ENCODE data around the gene SLC4A11.

DNA sequence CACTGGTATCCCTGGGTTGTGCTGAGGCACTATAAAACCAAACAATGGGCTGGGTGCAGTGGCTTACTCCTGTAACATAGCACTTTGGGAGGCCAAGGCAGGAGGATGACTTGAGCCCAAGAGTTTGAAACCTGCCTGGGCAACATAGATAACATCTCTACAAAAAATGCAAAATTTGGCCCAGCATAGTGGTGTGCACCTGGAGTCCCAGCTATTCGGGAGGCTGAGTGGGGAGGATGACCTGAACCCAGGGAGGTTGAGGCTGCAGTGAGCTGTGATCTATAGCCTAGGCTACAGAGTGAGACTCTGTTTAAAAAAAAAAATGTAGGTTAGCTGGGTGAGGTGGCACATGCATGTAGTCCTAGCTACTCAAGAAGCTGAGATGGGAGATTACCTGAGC is 7.7 kb upstream of the SLC4A11 start:
- TF ChIP-seq POLR2A (IDR thresholded peaks at IDR 0.05; ENCODE audit: low read depth, low read length), result no peak
- TF ChIP-seq POLR2AphosphoS5 (IDR thresholded peaks at IDR 0.05; ENCODE audit: low read depth, low read length), result no peak
